NCI-H1048 (cell line): ENCODE results near the gene TMEM270.

ENCODE experiments used
- DNase-seq: peaks from one replicate; lab custom pipeline; 2025; lab: John Stamatoyannopoulos, UW

TMEM270 gene

GRCh38 chr7:73907554-73908122 is 46.7 kb downstream of the TMEM270 start:
- DNase-seq: no peak

GRCh38 chr7:73908123-73908611 is 47.2 kb downstream of the TMEM270 start:
- no peak for DNase-seq

GRCh38 chr7:73909051-73909941 is 48.3 kb downstream of the TMEM270 start:
- DNase-seq: no peak

GRCh38 chr7:73909996-73910395 is 49.0 kb downstream of the TMEM270 start:
- DNase-seq: no peak

GRCh38 chr7:73912223-73912622 is 51.3 kb downstream of the TMEM270 start:
- DNase-seq: peak; percentile 6
